Retinal pigment epithelial cell (primary cell): Measurements from ENCODE around the gene PIGL.
"Not testable (repeated sequence)": the region's sequence is repeated elsewhere in the genome, so short reads cannot be mapped to it uniquely, and the experiment has no call there.

Experiments used
- DNase-seq: peaks from one replicate; pipeline ENCODE4 v3.0.0-alpha.2; 2010; ENCODE audit warnings: low read depth
- H3K4me3 ChIP-seq: 2 replicates; pipeline ENCODE4 v1.5.1; 2011; ENCODE audit warnings: mild to moderate bottlenecking, low read length, control low read depth, moderate library complexity
- CTCF ChIP-seq: conservative IDR thresholded peaks from 2 replicates; pipeline ENCODE4 v1.5.1; 2011; ENCODE audit warnings: low read depth, low read length, control low read depth, inconsistent platforms

The PIGL gene

GRCh38 chr17:16298140-16298662, 81.2 kb downstream of the PIGL start:
- no peak for DNase-seq
- TF ChIP-seq CTCF, result no peak
- H3K4me3 ChIP-seq, result no peak overlapping the region

- no peak overlapping the region for H3K4me3 ChIP-seq
- no peak for DNase-seq
- no peak for TF ChIP-seq CTCF
Observed at GRCh38 chr17:16300554-16300953, 83.5 kb downstream of the PIGL start.

GRCh38 chr17:16301963-16302855, 85.2 kb downstream of the PIGL start:
- DNase-seq, result no peak
- no peak overlapping the region for H3K4me3 ChIP-seq
- no peak for TF ChIP-seq CTCF

GRCh38 chr17:16302856-16303255, 85.8 kb downstream of the PIGL start:
- no peak for TF ChIP-seq CTCF
- DNase-seq, result no peak
- no peak overlapping the region for H3K4me3 ChIP-seq

GRCh38 chr17:16304830-16305229, 87.8 kb downstream of the PIGL start:
- peak; percentile 68 for TF ChIP-seq CTCF
- no peak for DNase-seq
- no peak overlapping the region for H3K4me3 ChIP-seq

- DNase-seq, result no peak
- TF ChIP-seq CTCF, result no peak
- no peak overlapping the region for H3K4me3 ChIP-seq
Observed at GRCh38 chr17:16306211-16306610, 89.2 kb downstream of the PIGL start.

GRCh38 chr17:16312061-16312460, 95.1 kb downstream of the PIGL start:
- not testable (repeated sequence) for H3K4me3 ChIP-seq, DNase-seq
